Right lobe of liver (tissue), 6 donors: ENCODE measurements around the gene EDARADD. TPM values are rescaled to one million over a fixed set of nuclear protein-coding genes. Genes with fewer than 3 reads are reported as not detected.
A peak's percentile ranks its signal among the peaks of the same experiment; 100 is the strongest.

Source experiments
- ATAC-seq, 4 donors: fragments of 200-7000 bp; cut with Tn5 transposase; one replicate each; pipeline ENCODE4 v1.9.1; 2020; ENCODE audit warnings: mild to moderate bottlenecking in 4 of 4, moderate library complexity in 4 of 4
- DNase-seq, 3 donors: peaks; one replicate each; pipeline ENCODE4 v3.0.0-alpha.2; 2020
- H3K27ac ChIP-seq, 3 donors: fragments of 200-600 bp; one replicate each; pipeline ENCODE4 v1.8.0; 2022
- H3K27me3 ChIP-seq, 2 donors: fragments of 200-600 bp; one replicate each; pipeline ENCODE4 v1.8.0; 2022
- H3K36me3 ChIP-seq, 4 donors: fragments of 200-600 bp; sonication (generic) in 1 of 4; one replicate each; pipeline versions ENCODE4 v1.5.1 to v1.8.0; 2017 to 2022; ENCODE audit warnings: control low read depth in 1 of 4
- H3K4me1 ChIP-seq, 4 donors: fragments of 200-600 bp; sonication (generic) in 1 of 4; one replicate each; pipeline versions ENCODE4 v1.5.1 to v1.8.0; 2017 to 2022; ENCODE audit warnings: control low read depth in 1 of 4
- H3K4me3 ChIP-seq, 3 donors: fragments of 200-600 bp; one replicate each; pipeline ENCODE4 v1.8.0; 2022
- H3K9me3 ChIP-seq, 4 donors: fragments of 200-600 bp; sonication (generic) in 1 of 4; one replicate each; pipeline versions ENCODE4 v1.5.1 to v1.8.0; 2017 to 2022; ENCODE audit warnings: control low read depth in 1 of 4
- CTCF ChIP-seq, 4 donors: fragments of 200-600 bp in 3 of 4; fragments of 450-650 bp in 1 of 4; IDR thresholded peaks; one replicate each; pipeline versions ENCODE4 v1.5.1 to v1.8.0; 2016 to 2022; ENCODE audit warnings: antibody characterized with exemption in 4 of 4, mild to moderate bottlenecking in 2 of 4
- POLR2A ChIP-seq: fragments of 450-650 bp; IDR thresholded peaks from one replicate; pipeline ENCODE4 v1.6.1; 2017; ENCODE audit warnings: antibody characterized with exemption, mild to moderate bottlenecking
- WGBS: methylation state at CpG from one replicate; pipeline ENCODE4 v1.1.6; 2018; ENCODE audit warnings: low coverage, low lambda C conversion rate; ENCODE audit not compliant: insufficient coverage; ENCODE audit errors: missing lambda C conversion rate; 5-methylcytosine and 5-hydroxymethylcytosine counted together
- intact Hi-C, 2 donors: fragments of 100-400 bp; cut with DNase I; formaldehyde crosslinking; loops; one replicate each; pipeline versions ENCODE4 v1.11.2 to v1.14.1; 2022
- total RNA-seq, 6 experiments: library from RNA; depleted of rRNA in 2 of 6; stranded (reverse); fragments of >200 nt in 2 of 6; fragmentation: NEBNext Ultra II Directional in 3 of 6; extraction: Animal tissue kit (Norgen Biotek cat#: 25700) in 3 of 6; gene quantifications; one replicate each; pipeline versions ENCODE4 v1.1.0 to v1.2.4, GENCODE V29; 2016 to 2023
- donor health status: DM: no; HTN: yes; CAD: no.
- donor health status: DM: no; HTN: no; CAD: no.
- donor health status: DM: no; HTN: no; CAD: no.
- donor health status: DM: no; HTN: yes; CAD: no.
- donor health status: DM: no; HTN: yes; CAD: no.

The EDARADD gene
- total RNA-seq, 6 experiments from 2014 or later, result 0.16 to 1.2 (median 0.26) TPM; not detected in 1

- no peaks in the 10 kb centered on the region for H3K9me3 ChIP-seq
- no peak for TF ChIP-seq POLR2A
- intact Hi-C loops, result no loop called here
- peak overlapping the region in 1 of 3 donors; percentile 13 for H3K27ac ChIP-seq
- peaks cover 0 to 24% (median 11%) of the 10 kb centered on the region in 4 donors for H3K4me1 ChIP-seq
- WGBS, result 59% methylated on average over 5 of the region's 5 CpGs
- no peak overlapping the region for H3K4me3 ChIP-seq
- no peaks in the 10 kb centered on the region for H3K27me3 ChIP-seq
- no peak for ATAC-seq
- H3K36me3 ChIP-seq, result peaks cover 0 to 25% (median 5%) of the 10 kb centered on the region in 4 donors
- no peak for DNase-seq
Measured at GRCh38 chr1:236530959-236531358, 136.9 kb downstream of the EDARADD start.

GRCh38 chr1:236532850-236533249, 138.8 kb downstream of the EDARADD start:
- intact Hi-C loops, result no loop called here
- Histone ChIP-seq H3K27ac (no peak overlapping the region), H3K36me3 (peaks cover 0 to 13% (median 0%) of the 10 kb centered on the region in 4 donors), H3K27me3 (no peaks in the 10 kb centered on the region), H3K4me3 (no peak overlapping the region), H3K9me3 (no peaks in the 10 kb centered on the region), H3K4me1 (peaks cover 0 to 29% (median 14%) of the 10 kb centered on the region in 4 donors)
- TF ChIP-seq CTCF (IDR thresholded peaks at IDR 0.05) (no peak), POLR2A (no peak)
- no peak for DNase-seq
- WGBS, result 30% methylated on average over 4 of the region's 4 CpGs
- peak; percentile 51 to 66 (median 58) for ATAC-seq

GRCh38 chr1:236534151-236534651, 140.1 kb downstream of the EDARADD start:
- ATAC-seq, result no peak

More at GRCh38 chr1:236534151-236534651, 140.1 kb downstream of the EDARADD start:
- intact Hi-C loops, result no loop called here
- TF ChIP-seq POLR2A (no peak), CTCF (IDR thresholded peaks at IDR 0.05) (no peak)
- peaks cover 0 to 23% (median 7%) of the 10 kb centered on the region in 4 donors for H3K36me3 ChIP-seq
- H3K9me3 ChIP-seq, result no peaks in the 10 kb centered on the region
- no peak overlapping the region for H3K4me3 ChIP-seq
- H3K4me1 ChIP-seq, result peaks cover 0 to 29% (median 14%) of the 10 kb centered on the region in 4 donors
- no peaks in the 10 kb centered on the region for H3K27me3 ChIP-seq
- H3K27ac ChIP-seq, result no peak overlapping the region
- 59% methylated on average over 4 of the region's 4 CpGs for WGBS
- DNase-seq, result no peak

Other genes starting within 250 kb of the EDARADD start
- 10 to 100 TPM in 5 of 6 experiments, 1 to 10 TPM in 1; 8.0 to 22.5 (median 17.1) TPM for gene ERO1B, start 112.3 kb upstream of the EDARADD start, total RNA-seq
- 10 to 100 TPM; 30.4 to 69.3 (median 42.3) TPM for gene LGALS8, start 129.7 kb downstream of the EDARADD start, total RNA-seq
- 10 to 100 TPM in 5 of 6 experiments, 1 to 10 TPM in 1; 7.0 to 14.1 (median 12.4) TPM for gene HEATR1, start 210.2 kb downstream of the EDARADD start, total RNA-seq